Nephron progenitor cell (in vitro differentiated cells): Measurements from ENCODE around the gene KIF2A.
A peak's percentile ranks its signal among the peaks of the same experiment; 100 is the strongest.

Source experiments
- DNase-seq: peaks from one replicate; pipeline ENCODE4 v3.0.0; 2021
- H3K27ac Mint-ChIP-seq: 2 replicates; pipeline ENCODE4 v1.8.0; 2021; ENCODE audit warnings: mild to moderate bottlenecking, moderate library complexity, mixed read lengths
- H3K27me3 Mint-ChIP-seq: 2 replicates; pipeline ENCODE4 v1.8.0; 2021; ENCODE audit warnings: mild to moderate bottlenecking, low read depth, mixed read lengths; ENCODE audit not compliant: poor library complexity
- H3K36me3 Mint-ChIP-seq: 2 replicates; pipeline ENCODE4 v1.8.0; 2021; ENCODE audit warnings: low read depth, mixed read lengths
- H3K4me1 Mint-ChIP-seq: 2 replicates; pipeline ENCODE4 v1.8.0; 2021; ENCODE audit warnings: mixed read lengths
- H3K4me3 Mint-ChIP-seq: 2 replicates; pipeline ENCODE4 v1.8.0; 2021; ENCODE audit warnings: mild to moderate bottlenecking, moderate library complexity, mixed read lengths
- H3K9me3 Mint-ChIP-seq: 2 replicates; pipeline ENCODE4 v1.8.0; 2021; ENCODE audit warnings: mild to moderate bottlenecking, moderate library complexity, mixed read lengths
- CTCF ChIP-seq: fragments of 200-600 bp; sonication (generic); IDR thresholded peaks from 2 replicates; pipeline ENCODE4 v1.5.0; 2021; ENCODE audit warnings: antibody characterized with exemption

Gene KIF2A

GRCh38 chr5:62305715-62306322 is at the start of gene KIF2A:
KIF2A (plus strand) TSS chr5:62306206; CDS start chr5:62306473, 267 bp downstream.
- Mint-ChIP-seq H3K27me3 (peaks cover 3% of the 10 kb centered on the region), H3K4me3 (peak within 1 kb of the TSS; percentile 93), H3K9me3 (no peaks in the 10 kb centered on the region), H3K36me3 (peaks cover 23% of the 10 kb centered on the region), H3K4me1 (peaks cover 39% of the 10 kb centered on the region), H3K27ac (peak within 1 kb of the TSS; percentile 96)
- peak; percentile 90 for DNase-seq
- TF ChIP-seq CTCF, result no peak

- Mint-ChIP-seq H3K4me1 (peaks cover 24% of the 10 kb centered on the region), H3K27me3 (peaks cover 7% of the 10 kb centered on the region), H3K4me3 (no peak overlapping the region), H3K9me3 (peaks cover 4% of the 10 kb centered on the region), H3K36me3 (no peaks in the 10 kb centered on the region), H3K27ac (no peak overlapping the region)
- DNase-seq, result no peak
- TF ChIP-seq CTCF, result no peak
These were observed 49.0 kb upstream of the KIF2A start for GRCh38 chr5:62257020-62257367.

- Mint-ChIP-seq H3K27ac (no peak overlapping the region), H3K4me1 (peaks cover 24% of the 10 kb centered on the region), H3K27me3 (peaks cover 6% of the 10 kb centered on the region), H3K4me3 (no peak overlapping the region), H3K36me3 (no peaks in the 10 kb centered on the region), H3K9me3 (no peaks in the 10 kb centered on the region)
- TF ChIP-seq CTCF, result no peak
- no peak for DNase-seq
These were observed 47.4 kb upstream of the KIF2A start for GRCh38 chr5:62258654-62259053.

GRCh38 chr5:62259699-62260250 is 46.2 kb upstream of the KIF2A start:
- peaks cover 3% of the 10 kb centered on the region for H3K27me3 Mint-ChIP-seq
- H3K4me3 Mint-ChIP-seq, result no peak overlapping the region
- H3K9me3 Mint-ChIP-seq, result no peaks in the 10 kb centered on the region
- peaks cover 20% of the 10 kb centered on the region for H3K4me1 Mint-ChIP-seq
- no peak for DNase-seq
- no peak overlapping the region for H3K27ac Mint-ChIP-seq
- TF ChIP-seq CTCF, result no peak
- H3K36me3 Mint-ChIP-seq, result no peaks in the 10 kb centered on the region

- Mint-ChIP-seq H3K4me3 (no peak overlapping the region), H3K4me1 (peaks cover 15% of the 10 kb centered on the region), H3K27me3 (peaks cover 3% of the 10 kb centered on the region), H3K9me3 (no peaks in the 10 kb centered on the region), H3K36me3 (no peaks in the 10 kb centered on the region), H3K27ac (no peak overlapping the region)
- no peak for TF ChIP-seq CTCF
- no peak for DNase-seq
These were observed 45.5 kb upstream of the KIF2A start for GRCh38 chr5:62260513-62260912.

- Mint-ChIP-seq H3K4me3 (no peak overlapping the region), H3K4me1 (peaks cover 8% of the 10 kb centered on the region), H3K9me3 (no peaks in the 10 kb centered on the region), H3K27ac (no peak overlapping the region), H3K36me3 (no peaks in the 10 kb centered on the region), H3K27me3 (peaks cover 3% of the 10 kb centered on the region)
- DNase-seq, result no peak
- TF ChIP-seq CTCF, result no peak
These were observed 42.6 kb upstream of the KIF2A start for GRCh38 chr5:62263401-62263800.
